GM18520 (cell line): ENCODE data around the gene SLC46A2.

ENCODE experiments used
- ATAC-seq: cut with Tn5 transposase; IDR thresholded peaks from one replicate; pipeline ENCODE4 v1.9.1; 2021; ENCODE audit not compliant: unreplicated experiment

The SLC46A2 gene

GRCh38 chr9:112887381-112887780 lies 3.3 kb downstream of the SLC46A2 start:
- no peak for ATAC-seq

- no peak for ATAC-seq
These were observed 4.3 kb downstream of the SLC46A2 start for GRCh38 chr9:112886351-112886750.

DNA sequence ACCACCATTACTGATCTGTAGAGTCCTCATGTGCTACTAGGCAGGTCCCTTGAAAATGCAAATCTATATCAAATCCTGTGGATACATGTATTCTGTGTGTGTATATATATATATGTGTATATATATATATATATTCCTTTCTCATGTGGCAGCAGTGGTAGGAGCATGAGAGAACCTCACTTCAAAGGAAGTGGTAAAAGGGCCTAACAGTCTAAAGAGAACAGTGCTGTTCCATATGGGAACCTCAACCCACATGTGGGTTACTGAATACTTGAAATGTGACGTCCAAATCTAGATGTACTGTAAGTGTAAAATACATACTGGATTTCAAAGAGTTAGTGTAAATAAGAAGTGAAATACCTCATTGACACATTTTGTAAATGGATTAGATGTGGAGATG lies 5.4 kb downstream of the SLC46A2 start:
- no peak for ATAC-seq

DNA sequence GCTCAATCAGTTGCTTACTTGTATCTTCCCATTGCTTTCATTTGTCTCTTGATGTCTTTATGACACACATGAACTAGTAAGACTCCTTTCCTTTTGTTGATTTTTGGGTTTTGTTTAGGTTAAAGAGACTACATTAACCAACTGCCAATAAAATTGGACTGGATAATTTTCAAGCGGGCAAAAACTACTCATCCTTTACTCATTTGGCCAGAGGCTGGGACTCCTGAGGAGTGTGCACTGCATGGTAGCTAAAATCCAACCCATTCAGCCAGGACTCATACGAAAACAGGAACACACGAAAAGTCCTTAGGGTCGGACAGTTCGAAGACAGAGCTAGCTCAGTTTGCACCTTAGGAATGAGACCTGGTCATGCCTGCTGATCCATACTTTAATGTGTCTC lies 6.0 kb downstream of the SLC46A2 start:
- ATAC-seq, result no peak

- ATAC-seq, result no peak
These were observed 6.6 kb downstream of the SLC46A2 start for GRCh38 chr9:112884101-112884500.

DNA sequence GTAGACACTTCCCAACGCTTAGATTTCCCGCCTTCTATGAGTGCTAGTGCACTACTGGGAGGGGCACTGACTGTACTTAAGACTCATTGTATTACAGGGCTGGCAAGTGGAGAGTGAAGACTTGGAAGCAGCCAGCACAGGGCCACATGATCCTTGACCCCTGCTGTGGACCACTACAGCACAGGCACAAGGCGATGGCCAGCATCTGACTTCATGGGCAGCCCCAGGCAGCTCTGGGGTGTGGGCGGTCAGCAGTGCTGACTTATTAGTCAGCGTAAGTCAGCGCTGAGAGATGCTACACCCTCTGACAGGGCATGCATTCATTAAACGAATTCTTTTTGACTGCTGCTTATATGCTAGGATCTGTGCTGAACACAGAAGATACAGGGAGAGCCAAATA lies 9.3 kb downstream of the SLC46A2 start:
- ATAC-seq, result no peak

DNA sequence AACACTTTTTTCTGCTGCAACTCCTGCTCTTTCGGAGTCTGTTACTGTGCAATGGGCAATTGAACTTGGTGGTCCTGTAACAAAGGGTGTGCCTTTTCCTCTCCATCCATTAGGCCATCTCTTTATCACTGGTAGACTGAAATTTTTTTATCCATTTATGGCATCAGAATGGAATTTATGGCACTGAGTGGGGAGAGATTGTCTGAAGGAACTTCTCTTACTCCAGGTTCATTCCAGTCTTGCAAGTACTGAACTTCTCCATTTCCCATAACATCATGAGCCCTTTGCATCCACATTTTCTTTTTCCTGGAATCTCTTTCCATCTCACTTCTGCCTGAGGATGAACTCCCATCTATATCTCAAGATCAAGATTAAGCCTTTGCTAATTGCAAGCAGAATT lies 10.0 kb downstream of the SLC46A2 start:
- ATAC-seq, result no peak

- no peak for ATAC-seq
These were observed 11.9 kb downstream of the SLC46A2 start for GRCh38 chr9:112878752-112879151.

- ATAC-seq, result no peak
These were observed 16.8 kb downstream of the SLC46A2 start for GRCh38 chr9:112873773-112874405.

DNA sequence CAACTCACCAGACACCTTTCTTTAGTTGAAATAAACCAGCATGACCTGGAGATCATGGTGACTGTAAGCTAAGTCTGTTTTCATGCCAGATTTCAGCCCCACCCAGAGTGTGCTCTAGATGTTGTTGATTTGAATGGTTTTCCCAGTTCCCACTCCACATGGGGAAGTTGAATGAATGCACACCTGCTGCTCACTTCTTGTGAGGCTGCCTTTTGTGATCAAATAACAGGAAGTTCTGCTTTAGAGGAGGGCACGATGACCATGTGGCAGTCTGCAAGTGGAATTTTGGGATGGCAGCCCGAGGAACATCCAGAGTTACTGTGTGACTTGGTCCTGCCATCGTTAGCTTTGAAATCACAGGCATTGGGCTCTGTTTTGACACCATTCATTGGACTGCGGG lies 18.7 kb downstream of the SLC46A2 start:
- ATAC-seq, result no peak

DNA sequence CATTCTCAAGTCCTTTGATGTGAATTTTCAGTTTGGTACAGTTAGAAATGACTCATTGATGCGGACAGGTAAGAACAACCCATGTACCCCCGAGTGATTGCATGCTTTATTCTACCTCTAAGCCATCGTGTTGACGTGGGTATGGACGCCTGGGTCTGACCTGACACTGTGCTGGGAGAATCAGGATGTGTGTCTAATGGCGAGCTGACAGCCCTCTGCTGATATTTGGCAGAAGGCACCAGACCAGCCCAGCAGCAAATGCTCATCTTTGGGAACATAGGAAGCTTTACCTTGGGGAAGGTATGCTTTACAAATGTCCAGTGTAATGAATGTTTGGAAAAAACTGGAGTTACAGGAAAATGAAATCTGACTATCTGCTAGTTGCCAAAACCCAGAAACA lies 20.1 kb downstream of the SLC46A2 start:
- no peak for ATAC-seq

DNA sequence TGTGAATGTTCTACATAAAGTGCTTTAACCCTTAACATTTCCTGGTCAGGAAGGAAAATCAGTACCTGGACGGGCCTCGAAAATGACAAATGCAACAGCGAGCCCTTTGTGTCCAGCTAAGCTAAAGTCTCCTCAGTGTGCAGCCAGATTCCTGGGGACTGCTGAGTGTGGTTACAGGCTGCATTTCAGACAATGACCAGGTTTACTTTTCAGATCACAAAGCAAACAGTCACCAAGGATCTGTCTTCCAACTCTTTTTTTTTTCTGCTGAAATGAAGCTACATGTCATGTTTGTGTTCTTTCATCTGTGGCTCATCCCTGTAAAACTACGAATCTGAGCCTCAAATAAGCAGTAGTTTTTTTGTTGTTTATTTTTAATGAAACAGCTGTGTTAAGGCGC lies 20.8 kb downstream of the SLC46A2 start:
- no peak for ATAC-seq

DNA sequence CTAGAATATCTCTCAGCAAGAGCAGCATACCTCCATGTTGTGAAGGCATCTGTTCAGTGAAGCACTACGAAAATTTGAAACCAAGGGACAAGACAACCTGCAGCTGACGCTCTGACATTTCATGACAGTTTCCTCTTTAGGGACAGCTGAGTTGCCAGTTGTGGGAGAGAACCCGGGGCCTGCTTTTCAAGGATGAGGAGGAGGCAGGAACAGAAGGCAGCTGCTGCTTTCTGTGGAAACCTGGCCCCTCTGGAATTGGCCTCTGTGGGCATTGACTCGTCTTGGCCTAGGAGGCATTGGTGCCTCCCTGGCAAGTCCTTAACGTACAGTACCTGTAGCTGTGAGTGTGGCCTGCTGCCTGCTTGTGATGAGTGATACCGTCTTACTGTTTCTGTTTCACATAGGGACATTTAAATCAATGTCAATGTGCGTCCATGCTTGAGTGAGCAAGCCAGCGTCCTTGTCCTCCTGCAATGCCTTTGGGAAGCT lies 21.6 kb downstream of the SLC46A2 start:
- no peak for ATAC-seq

DNA sequence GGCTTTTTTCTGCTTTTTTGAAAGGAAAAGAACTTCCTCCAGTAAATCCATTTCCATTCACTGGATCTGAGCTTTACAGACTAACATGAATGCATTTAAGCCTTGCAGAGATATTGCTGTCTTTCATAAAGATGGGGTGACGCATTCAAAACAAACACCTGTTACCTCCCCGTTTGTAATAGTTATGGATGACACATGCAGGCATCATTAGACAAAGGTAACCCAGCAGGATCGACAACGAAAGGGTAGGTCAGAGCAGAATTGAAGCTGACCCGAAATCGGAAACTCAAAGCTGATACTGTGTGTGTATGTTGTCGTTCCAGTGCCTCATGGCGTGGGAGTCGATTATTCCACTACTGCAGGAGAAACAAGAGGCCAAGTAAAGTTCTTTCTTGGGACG lies 22.2 kb downstream of the SLC46A2 start:
- ATAC-seq, result no peak

DNA sequence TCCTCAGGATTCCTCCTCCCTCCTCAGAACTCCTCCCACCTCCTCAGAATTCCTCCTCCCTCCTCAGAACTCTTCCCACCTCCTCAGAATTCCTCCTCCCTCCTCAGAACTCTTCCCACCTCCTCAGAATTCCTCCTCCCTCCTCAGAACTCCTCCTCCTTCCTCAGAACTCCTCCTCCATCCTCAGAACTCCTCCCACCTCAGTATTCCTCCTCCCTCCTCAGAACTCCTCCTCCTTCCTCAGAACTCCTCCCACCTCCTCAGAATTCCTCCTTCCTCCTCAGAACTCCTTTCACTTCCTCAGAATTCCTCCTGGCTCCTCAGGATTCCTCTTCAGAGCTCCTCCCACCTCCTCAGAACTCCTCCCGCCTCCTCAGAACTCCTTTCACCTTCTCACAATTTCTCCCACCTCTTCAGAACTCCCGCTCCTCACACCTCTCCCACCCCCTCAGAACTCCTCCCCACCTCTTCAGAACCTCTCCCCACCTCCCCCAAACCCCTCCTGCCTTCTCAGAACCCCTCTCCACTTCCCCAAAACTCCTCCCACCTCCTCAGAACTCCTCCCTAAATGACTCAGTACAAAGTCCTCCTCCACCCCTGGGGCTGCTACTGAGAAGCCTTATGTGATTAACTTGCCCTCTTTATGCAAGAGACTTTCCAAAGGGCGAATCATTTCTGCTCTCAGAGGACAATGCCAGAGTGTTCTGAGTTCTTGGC lies 23.2 kb downstream of the SLC46A2 start:
- ATAC-seq, result no peak

- ATAC-seq, result no peak
These were observed 23.9 kb downstream of the SLC46A2 start for GRCh38 chr9:112866662-112867274.

DNA sequence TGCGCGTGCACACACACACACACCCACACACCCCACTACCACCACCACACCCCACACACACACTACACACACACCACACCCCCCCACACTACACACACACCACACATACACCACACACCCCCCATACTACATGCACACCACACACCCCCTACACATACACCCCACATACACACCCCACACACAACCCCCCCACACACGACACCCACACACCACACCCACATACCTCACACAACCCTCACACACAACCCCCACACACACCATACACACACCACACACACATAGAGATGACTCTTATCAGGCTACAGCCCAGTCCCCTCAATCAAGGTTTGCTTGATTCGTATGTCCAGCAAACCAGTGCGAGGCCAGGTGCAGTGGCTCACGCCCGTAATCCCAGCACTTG lies 25.7 kb downstream of the SLC46A2 start:
- no peak for ATAC-seq

GRCh38 chr9:112864403-112864802 lies 26.3 kb downstream of the SLC46A2 start:
- ATAC-seq, result no peak

- no peak for ATAC-seq
These were observed 26.9 kb downstream of the SLC46A2 start for GRCh38 chr9:112863746-112864145.

DNA sequence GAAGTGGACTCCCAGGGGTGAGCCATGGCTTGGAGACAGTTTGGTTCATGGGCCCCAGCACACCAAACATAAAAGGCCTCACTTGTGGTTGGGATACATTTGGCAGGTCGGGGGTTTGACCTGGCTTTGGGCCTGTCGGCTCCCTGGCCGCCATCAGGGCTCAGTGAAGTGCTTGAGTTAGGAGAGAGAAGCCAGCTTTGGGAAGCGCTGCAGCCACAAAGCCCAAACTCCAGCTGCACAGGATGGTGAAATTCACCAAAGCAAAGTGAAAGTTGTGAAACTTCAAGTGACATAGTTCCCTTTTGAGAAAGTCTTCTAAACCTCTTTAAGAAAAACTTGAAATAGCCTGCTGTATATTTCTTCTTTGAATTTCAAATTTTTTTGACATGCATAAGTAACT lies 27.5 kb downstream of the SLC46A2 start:
- no peak for ATAC-seq

GRCh38 chr9:112861638-112862555 lies 28.8 kb downstream of the SLC46A2 start:
- no peak for ATAC-seq
